Endodermal cell (in vitro differentiated cells): Measurements from ENCODE around the gene CCSER1. TPM values are rescaled to one million over a fixed set of nuclear protein-coding genes. Genes with fewer than 3 reads are reported as not detected.
"Not testable (repeated sequence)": the region's sequence is repeated elsewhere in the genome, so short reads cannot be mapped to it uniquely, and the experiment has no call there.

ENCODE experiments used
- DNase-seq: peaks from one replicate; pipeline ENCODE4 v3.0.0-alpha.2; 2017
- H3K27ac ChIP-seq: 2 replicates; pipeline ENCODE4 v1.5.1; 2013; ENCODE audit warnings: mild to moderate bottlenecking, low read depth, low read length, moderate library complexity
- H3K27me3 ChIP-seq: 2 replicates; pipeline ENCODE4 v1.6.1; 2013; ENCODE audit warnings: mild to moderate bottlenecking, low read length, moderate library complexity; ENCODE audit not compliant: insufficient read depth, control insufficient read depth, poor library complexity, severe bottlenecking
- H3K36me3 ChIP-seq: 2 replicates; pipeline ENCODE4 v1.7.0; 2013; ENCODE audit warnings: mild to moderate bottlenecking, low read length, moderate library complexity; ENCODE audit not compliant: control insufficient read depth, insufficient read depth
- H3K4me1 ChIP-seq: one replicate; pipeline ENCODE4 v1.7.0; 2013; ENCODE audit warnings: low read length; ENCODE audit not compliant: control insufficient read depth, insufficient read depth
- H3K4me3 ChIP-seq: 2 replicates; pipeline ENCODE4 v1.5.1; 2013; ENCODE audit warnings: mild to moderate bottlenecking, low read length, moderate library complexity
- H3K9ac ChIP-seq: 2 replicates; pipeline ENCODE4 v1.6.1; 2013; ENCODE audit warnings: mild to moderate bottlenecking, low read length, moderate library complexity; ENCODE audit not compliant: poor library complexity, severe bottlenecking; ENCODE audit errors: extremely low read depth
- H3K9me3 ChIP-seq: 2 replicates; pipeline ENCODE4 v1.6.1; 2013; ENCODE audit warnings: mild to moderate bottlenecking, low read length, moderate library complexity; ENCODE audit not compliant: control insufficient read depth
- H3K27ac Mint-ChIP-seq: 2 replicates; pipeline ENCODE4 v1.8.0; 2020; ENCODE audit warnings: mixed read lengths
- H3K27me3 Mint-ChIP-seq: 2 replicates; pipeline ENCODE4 v1.8.0; 2021; ENCODE audit warnings: mild to moderate bottlenecking, mixed read lengths; ENCODE audit not compliant: insufficient read depth
- H3K36me3 Mint-ChIP-seq: 2 replicates; pipeline ENCODE4 v1.8.0; 2020; ENCODE audit warnings: low read depth, mixed read lengths
- H3K4me1 Mint-ChIP-seq: 2 replicates; pipeline ENCODE4 v1.8.0; 2020; ENCODE audit warnings: mixed read lengths
- H3K4me3 Mint-ChIP-seq: 2 replicates; pipeline ENCODE4 v1.8.0; 2020; ENCODE audit warnings: mild to moderate bottlenecking, moderate library complexity, mixed read lengths
- H3K9me3 Mint-ChIP-seq: 2 replicates; pipeline ENCODE4 v1.8.0; 2020; ENCODE audit warnings: mild to moderate bottlenecking, mixed read lengths
- CTCF ChIP-seq: fragments of 200-600 bp; sonication (generic); conservative IDR thresholded peaks from 2 replicates; pipeline ENCODE4 v1.5.0; 2021; ENCODE audit warnings: antibody characterized with exemption, mild to moderate bottlenecking
- WGBS, 2 experiments: methylation state at CpG; one replicate each; pipeline versions ENCODE4 v1.1.5 to v1.1.7; 2013; ENCODE audit warnings: missing lambda C conversion rate in 2 of 2, mixed read lengths in 1 of 2; ENCODE audit not compliant: insufficient coverage in 1 of 2, insufficient read length in 1 of 2; 5-methylcytosine and 5-hydroxymethylcytosine counted together
- total RNA-seq, 2 donors: library from RNA; stranded (reverse); fragmentation: NEBNext Ultra II Directional in 1 of 2; extraction: Animal tissue kit (Norgen Biotek cat#: 25700) in 1 of 2; gene quantifications; 2 replicates in 1 of 2; 3 replicates in 1 of 2; pipeline ENCODE4 v1.2.1, GENCODE V29; 2021

Gene CCSER1
- total RNA-seq, 2 donors from 2014 or later: 1.1 to 2.2 TPM

- Mint-ChIP-seq H3K4me1 (peaks cover 25% of the 10 kb centered on the region), H3K9me3 (no peaks in the 10 kb centered on the region), H3K27me3 (no peaks in the 10 kb centered on the region), H3K4me3 (no peak overlapping the region), H3K27ac (peak overlapping the region; percentile 75), H3K36me3 (no peaks in the 10 kb centered on the region)
- Histone ChIP-seq H3K9ac (no peak overlapping the region), H3K36me3 (no peaks in the 10 kb centered on the region), H3K27me3 (no peaks in the 10 kb centered on the region), H3K4me3 (no peak overlapping the region), H3K27ac (no peak overlapping the region), H3K4me1 (peaks cover 4% of the 10 kb centered on the region), H3K9me3 (no peaks in the 10 kb centered on the region)
- TF ChIP-seq CTCF: no peak
- WGBS, 2 experiments: 95 to 100% methylated on average over 3 to 4 of the region's 4 CpGs
- DNase-seq: no peak
Measured at GRCh38 chr4:91128519-91128918, 1001.3 kb downstream of the CCSER1 start.

GRCh38 chr4:91147067-91147466 lies 1019.9 kb downstream of the CCSER1 start:
- H3K27ac ChIP-seq: no peak overlapping the region
- no peak overlapping the region for H3K9ac ChIP-seq
- peaks cover 2% of the 10 kb centered on the region for H3K9me3 ChIP-seq
- no peak overlapping the region for H3K4me3 ChIP-seq
- 87 to 88% methylated on average over 3 to 6 of the region's 6 CpGs for WGBS, 2 experiments
- H3K36me3 Mint-ChIP-seq: no peaks in the 10 kb centered on the region
- no peaks in the 10 kb centered on the region for H3K27me3 ChIP-seq
- no peak overlapping the region for H3K4me3 Mint-ChIP-seq
- peaks cover 38% of the 10 kb centered on the region for H3K9me3 Mint-ChIP-seq
- no peak overlapping the region for H3K27ac Mint-ChIP-seq
- H3K36me3 ChIP-seq: no peaks in the 10 kb centered on the region
- no peak for TF ChIP-seq CTCF
- no peak for DNase-seq
- no peaks in the 10 kb centered on the region for H3K27me3 Mint-ChIP-seq
- H3K4me1 ChIP-seq: no peaks in the 10 kb centered on the region
- H3K4me1 Mint-ChIP-seq: peaks cover 1% of the 10 kb centered on the region

GRCh38 chr4:91154041-91154440 lies 1026.8 kb downstream of the CCSER1 start:
- WGBS, 2 experiments: 83 to 91% methylated on average over 3 to 4 of the region's 4 CpGs
- H3K9ac ChIP-seq, H3K36me3 Mint-ChIP-seq, H3K27me3 Mint-ChIP-seq, H3K4me3 ChIP-seq, DNase-seq, H3K4me1 ChIP-seq, H3K27ac ChIP-seq, H3K27ac Mint-ChIP-seq, H3K9me3 ChIP-seq, H3K4me1 Mint-ChIP-seq, H3K27me3 ChIP-seq, H3K36me3 ChIP-seq, H3K4me3 Mint-ChIP-seq: not testable (repeated sequence)
- peaks cover 47% of the 10 kb centered on the region for H3K9me3 Mint-ChIP-seq

GRCh38 chr4:91167864-91168653 lies 1040.9 kb downstream of the CCSER1 start:
- not testable (repeated sequence) for H3K4me1 ChIP-seq, H3K4me3 Mint-ChIP-seq
- WGBS, 2 experiments: 90 to 95% methylated on average over 4 to 42 of the region's 42 CpGs

More at GRCh38 chr4:91167864-91168653, 1040.9 kb downstream of the CCSER1 start:
- not testable (repeated sequence) for DNase-seq, H3K36me3 Mint-ChIP-seq, H3K36me3 ChIP-seq, H3K27ac Mint-ChIP-seq, H3K27ac ChIP-seq, H3K27me3 Mint-ChIP-seq, H3K4me1 Mint-ChIP-seq, H3K27me3 ChIP-seq, H3K9ac ChIP-seq, H3K4me3 ChIP-seq
- H3K9me3 ChIP-seq: peaks cover 24% of the 10 kb centered on the region
- H3K9me3 Mint-ChIP-seq: peaks cover 40% of the 10 kb centered on the region
